K562 (cell line): ENCODE data around the gene MALRD1.

ENCODE experiments used
- SRSF9 ChIP-seq: fragments of 200-400 bp; formaldehyde crosslinking; IDR thresholded peaks from 2 replicates; pipeline ENCODE4 v1.6.1; 2017; ENCODE audit warnings: low read depth, low read length, borderline replicate concordance
- STAG1 ChIP-seq: sonication (generic); formaldehyde crosslinking; IDR thresholded peaks from 2 replicates; pipeline ENCODE4 v1.5.0; 2020; ENCODE audit warnings: missing genetic modification reagents, borderline replicate concordance
- TF ChIP-seq, protein P1 (sequence below), 3 experiments: IDR thresholded peaks in 2 of 3; conservative IDR thresholded peaks in 1 of 3; 2 replicates each; pipeline ENCODE4 v1.5.1; 2011 to 2012; ENCODE audit warnings: low read length in 3 of 3, mild to moderate bottlenecking in 3 of 3, control low read depth in 2 of 3, improper control_type of control experiment in 1 of 3, inconsistent platforms in 1 of 3, low read depth in 1 of 3, mixed read lengths in 1 of 3, moderate library complexity in 1 of 3; ENCODE audit not compliant: insufficient read depth in 2 of 3

DNA sequence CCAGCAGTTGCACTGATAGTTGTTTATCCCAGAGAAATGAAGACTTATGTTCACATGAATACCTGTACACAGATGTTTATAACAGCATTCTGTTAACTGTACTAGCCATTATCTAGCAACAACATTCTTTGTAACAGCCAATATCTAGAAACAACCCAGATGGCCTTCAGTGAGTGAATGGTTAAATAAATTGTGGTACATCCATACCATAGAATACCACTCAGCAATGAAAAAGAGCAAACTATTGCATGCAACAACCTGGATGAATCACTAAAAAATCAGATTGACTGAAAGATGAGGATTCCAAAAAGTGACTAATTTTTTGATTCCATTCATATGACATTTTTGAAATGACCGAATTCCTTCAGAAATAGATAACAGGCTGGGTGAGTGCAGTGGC lies 360.3 kb downstream of the MALRD1 start:
- TF ChIP-seq SRSF9 = no peak
- TF ChIP-seq, protein P1, sequence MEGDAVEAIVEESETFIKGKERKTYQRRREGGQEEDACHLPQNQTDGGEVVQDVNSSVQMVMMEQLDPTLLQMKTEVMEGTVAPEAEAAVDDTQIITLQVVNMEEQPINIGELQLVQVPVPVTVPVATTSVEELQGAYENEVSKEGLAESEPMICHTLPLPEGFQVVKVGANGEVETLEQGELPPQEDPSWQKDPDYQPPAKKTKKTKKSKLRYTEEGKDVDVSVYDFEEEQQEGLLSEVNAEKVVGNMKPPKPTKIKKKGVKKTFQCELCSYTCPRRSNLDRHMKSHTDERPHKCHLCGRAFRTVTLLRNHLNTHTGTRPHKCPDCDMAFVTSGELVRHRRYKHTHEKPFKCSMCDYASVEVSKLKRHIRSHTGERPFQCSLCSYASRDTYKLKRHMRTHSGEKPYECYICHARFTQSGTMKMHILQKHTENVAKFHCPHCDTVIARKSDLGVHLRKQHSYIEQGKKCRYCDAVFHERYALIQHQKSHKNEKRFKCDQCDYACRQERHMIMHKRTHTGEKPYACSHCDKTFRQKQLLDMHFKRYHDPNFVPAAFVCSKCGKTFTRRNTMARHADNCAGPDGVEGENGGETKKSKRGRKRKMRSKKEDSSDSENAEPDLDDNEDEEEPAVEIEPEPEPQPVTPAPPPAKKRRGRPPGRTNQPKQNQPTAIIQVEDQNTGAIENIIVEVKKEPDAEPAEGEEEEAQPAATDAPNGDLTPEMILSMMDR (IDR thresholded peaks at IDR 0.05 in 2 of 3, conservative IDR thresholded peaks at IDR 0.05 in 1 of 3; ENCODE audit: insufficient read depth in 2 of 3, low read depth in 1 of 3, low read length in 3 of 3) = no peak
- TF ChIP-seq STAG1 (CRISPR knock-in tag) = no peak
